ENCODE measurements around the gene RNF214. TPM values are rescaled to one million over a fixed set of nuclear protein-coding genes. Genes with fewer than 3 reads are reported as not detected.

Gene RNF214
- total and polyA plus RNA-seq, 10 of the 15 experiments (the other 5 are each of a cell fraction or from before 2014, with no cell fraction given): 4.8 to 16.8 (median 10.5) TPM

DNA sequence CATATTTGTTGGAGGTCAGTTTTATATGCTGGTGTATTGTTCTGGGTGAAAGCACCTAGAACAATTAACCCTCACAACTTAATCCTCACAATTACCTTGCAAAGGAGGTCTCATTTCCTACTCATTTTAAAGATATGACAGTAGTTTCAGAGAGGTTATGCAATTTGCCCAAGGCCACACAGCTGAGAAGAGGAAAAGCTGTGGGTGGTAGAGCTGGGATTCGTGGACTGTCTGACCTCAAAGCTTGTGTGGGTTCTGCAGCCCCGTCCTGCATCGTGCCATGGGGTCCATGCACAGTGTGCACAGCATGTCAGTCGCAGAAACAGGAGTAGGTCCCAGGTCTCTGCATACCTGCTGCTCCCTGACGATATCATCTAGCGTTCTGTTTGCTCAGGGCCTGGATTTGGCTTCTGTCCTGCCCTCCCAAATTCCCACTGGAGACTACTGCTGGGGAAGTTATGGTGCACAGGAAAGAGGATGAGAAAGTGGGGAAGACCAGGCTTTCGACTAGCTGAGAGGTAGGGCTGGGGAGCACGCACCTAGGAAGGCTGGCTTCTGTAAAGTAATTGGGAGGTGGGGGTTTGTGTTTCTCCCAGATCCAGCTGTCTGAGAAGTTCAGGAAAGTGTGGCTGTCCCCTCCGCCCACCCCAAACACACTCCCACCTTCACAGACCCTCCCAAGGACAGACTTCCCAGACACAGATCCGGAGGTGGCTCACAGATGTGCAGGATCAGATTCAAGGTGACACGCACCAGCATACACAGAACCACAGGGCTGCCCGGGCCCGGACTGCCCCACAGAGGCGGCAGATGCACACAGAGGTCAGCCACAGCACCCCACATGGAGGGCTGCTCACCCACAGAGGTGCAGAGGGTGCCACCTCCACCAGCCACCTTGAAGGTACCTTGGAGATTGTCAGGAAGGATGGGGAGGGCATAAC is 81.6 kb downstream of the RNF214 start:
- no TSS peak for BruUV-seq (replicated peaks)
- ATAC-seq: peak; percentile 34; the same call in 2 of the 3 replicates
- no peak for FAIRE-seq

More for the DNA sequence above, 81.6 kb downstream of the RNF214 start:
- no peak overlapping the region for H3K9ac ChIP-seq (ENCODE audit: control insufficient read depth, insufficient read depth, low read length)
- in situ Hi-C loops (cut with MboI) (no loop called here), intact Hi-C loops (cut with micrococcal nuclease; ENCODE audit: unreplicated experiment) (no loop called here)
- no peak overlapping the region for H3K4me3 ChIP-seq
- no peak overlapping the region for H3K27ac ChIP-seq (ENCODE audit: control insufficient read depth, insufficient read depth)
- no peak for DNase-seq (ENCODE audit: low read depth, low spot score)
- 45% methylated on average over 14 of the region's 14 CpGs for WGBS (ENCODE audit: insufficient coverage, insufficient replicate concordance, low lambda C conversion rate, missing lambda C conversion rate)
- TF ChIP-seq EED (IDR thresholded peaks at IDR 0.05; ENCODE audit: low read depth) (no peak), RUNX3 (IDR thresholded peaks at IDR 0.05; ENCODE audit: low read length) (no peak), JUND (IDR thresholded peaks at IDR 0.05; ENCODE audit: low read depth, low read length) (no peak), ZBTB40 (IDR thresholded peaks at IDR 0.05; ENCODE audit: borderline replicate concordance) (no peak), ZNF24 (IDR thresholded peaks at IDR 0.05) (no peak), RB1 (IDR thresholded peaks at IDR 0.05; ENCODE audit: borderline replicate concordance) (no peak), MEF2B (IDR thresholded peaks at IDR 0.05; ENCODE audit: partially characterized antibody, poor library complexity, severe bottlenecking) (no peak), ZBTB33 (IDR thresholded peaks at IDR 0.05) (no peak), FOXK2 (IDR thresholded peaks at IDR 0.05) (no peak)
- no peak overlapping the region for H2AFZ ChIP-seq (ENCODE audit: control insufficient read depth, low read depth, low read length)
- peaks cover 10 to 22% of the 10 kb centered on the region in 2 experiments for H3K27me3 ChIP-seq (replicated peaks in 1 of 2; ENCODE audit: control insufficient read depth in 2 of 2, insufficient read depth in 2 of 2, low read length in 1 of 2)
- ChIA-PET CTCF (no interaction called here), POLR2A (interaction anchor here (0.6 kb wide), 1 partner anchor 193 kb away, joined by 5 read pairs; no protein-coding TSS in a partner anchor), RAD21 (ENCODE audit: unreplicated experiment) (no interaction called here), SMC1A (ENCODE audit: uncharacterized antibody, unreplicated experiment) (interaction anchor here (0.6 kb wide), 1 partner anchor 84 kb away, joined by 3 read pairs; no protein-coding TSS in a partner anchor)
- no peaks in the 10 kb centered on the region; a peak in 1 of 4 replicates for H3K36me3 ChIP-seq (ENCODE audit: control insufficient read depth in 2 of 2, insufficient read depth in 2 of 2, low read length in 1 of 2)
- no peaks in the 10 kb centered on the region for H4K20me1 ChIP-seq (ENCODE audit: control insufficient read depth, insufficient read depth)
- H3K9me3 ChIP-seq (replicated peaks; ENCODE audit: control insufficient read depth, insufficient read depth, low read length): no peaks in the 10 kb centered on the region
- H3K4me1 ChIP-seq (ENCODE audit: control insufficient read depth, insufficient read depth, low read length): peaks cover 3% of the 10 kb centered on the region
- no peaks in the 10 kb centered on the region for H3K79me2 ChIP-seq (ENCODE audit: control insufficient read depth, insufficient read depth, low read length)
- H3K4me2 ChIP-seq (ENCODE audit: control insufficient read depth, insufficient read depth): no peak overlapping the region
